ENCODE measurements around the gene DOCK10. TPM values are rescaled to one million over a fixed set of nuclear protein-coding genes. Genes with fewer than 3 reads are reported as not detected.

Gene DOCK10
- total RNA-seq, 1 donor from 2014 or later, result 9.8 TPM

- no peak for DNase-seq (ENCODE audit: extremely low spot score in 2 of 2)
- Histone ChIP-seq H3K27ac (no peak overlapping the region), H3K36me3 (peaks cover 0 to 24% of the 10 kb centered on the region in 2 donors), H3K9me3 (no peaks in the 10 kb centered on the region), H3K27me3 (no peaks in the 10 kb centered on the region), H3K4me3 (no peak overlapping the region), H3K4me1 (no peaks in the 10 kb centered on the region)
- intact Hi-C loops (cut with DNase I), result no loop called here
- no peak for TF ChIP-seq CTCF (IDR thresholded peaks at IDR 0.05)
- TF ChIP-seq POLR2AphosphoS5 (IDR thresholded peaks at IDR 0.05; ENCODE audit: insufficient read depth in 1 of 2, low read depth in 1 of 2), result no peak
- TF ChIP-seq POLR2A (IDR thresholded peaks at IDR 0.05), result no peak
These were observed 272.8 kb downstream of the DOCK10 start for GRCh38 chr2:224769489-224769888.

- no peak for DNase-seq (ENCODE audit: extremely low spot score in 2 of 2)
- Histone ChIP-seq H3K4me1 (no peaks in the 10 kb centered on the region), H3K36me3 (peaks cover 0 to 10% of the 10 kb centered on the region in 2 donors), H3K4me3 (no peak overlapping the region), H3K27me3 (no peaks in the 10 kb centered on the region), H3K27ac (no peak overlapping the region), H3K9me3 (no peaks in the 10 kb centered on the region)
- TF ChIP-seq CTCF (IDR thresholded peaks at IDR 0.05), result no peak
- TF ChIP-seq POLR2AphosphoS5 (IDR thresholded peaks at IDR 0.05; ENCODE audit: insufficient read depth in 1 of 2, low read depth in 1 of 2), result no peak
- TF ChIP-seq POLR2A (IDR thresholded peaks at IDR 0.05), result no peak
- intact Hi-C loops (cut with DNase I), result no loop called here
These were observed 277.6 kb downstream of the DOCK10 start for GRCh38 chr2:224764565-224765236.

GRCh38 chr2:224757934-224758548 lies 284.2 kb downstream of the DOCK10 start:
- H3K27me3 ChIP-seq, result no peaks in the 10 kb centered on the region
- TF ChIP-seq POLR2AphosphoS5 (IDR thresholded peaks at IDR 0.05; ENCODE audit: insufficient read depth in 1 of 2, low read depth in 1 of 2) (no peak), POLR2A (IDR thresholded peaks at IDR 0.05) (no peak), CTCF (IDR thresholded peaks at IDR 0.05) (no peak)
- no peak for DNase-seq (ENCODE audit: extremely low spot score in 2 of 2)
- intact Hi-C loops (cut with DNase I), result no loop called here
- H3K4me3 ChIP-seq, result no peak overlapping the region
- no peaks in the 10 kb centered on the region for H3K36me3 ChIP-seq
- H3K4me1 ChIP-seq, result peaks cover 8% of the 10 kb centered on the region
- H3K9me3 ChIP-seq, result peaks cover 8% of the 10 kb centered on the region
- H3K27ac ChIP-seq, result no peak overlapping the region

GRCh38 chr2:224753743-224754540 lies 288.3 kb downstream of the DOCK10 start:
- no peaks in the 10 kb centered on the region for H3K36me3 ChIP-seq
- TF ChIP-seq POLR2A (IDR thresholded peaks at IDR 0.05) (no peak), POLR2AphosphoS5 (IDR thresholded peaks at IDR 0.05; ENCODE audit: insufficient read depth in 1 of 2, low read depth in 1 of 2) (no peak), CTCF (IDR thresholded peaks at IDR 0.05) (no peak)
- intact Hi-C loops (cut with DNase I), result no loop called here
- no peaks in the 10 kb centered on the region for H3K27me3 ChIP-seq
- DNase-seq (ENCODE audit: extremely low spot score in 2 of 2), result no peak
- peaks cover 8% of the 10 kb centered on the region for H3K4me1 ChIP-seq
- H3K27ac ChIP-seq, result no peak overlapping the region
- peaks cover 8% of the 10 kb centered on the region for H3K9me3 ChIP-seq
- H3K4me3 ChIP-seq, result no peak overlapping the region

Measured in vagina (tissue), 2 donors.